Smooth muscle cell (in vitro differentiated cells): ENCODE data around the gene ITPR1. TPM values are rescaled to one million over a fixed set of nuclear protein-coding genes. Genes with fewer than 3 reads are reported as not detected.

Source experiments
- DNase-seq: peaks from one replicate; lab custom pipeline; 2025; ENCODE audit not compliant: unreplicated experiment; lab: John Stamatoyannopoulos, UW
- H2AFZ ChIP-seq: fragments of 200-600 bp; sonication (generic); 2 replicates; pipeline ENCODE4 v1.6.0; 2016; ENCODE audit warnings: antibody characterized with exemption, low read depth, mild to moderate bottlenecking
- H3F3A ChIP-seq: fragments of 200-600 bp; sonication (generic); 2 replicates; pipeline ENCODE4 v1.6.0; 2017; ENCODE audit warnings: antibody characterized with exemption, low read depth
- H3K27ac ChIP-seq: fragments of 200-600 bp; sonication (generic); 2 replicates; pipeline ENCODE4 v1.5.1; 2016; ENCODE audit warnings: low read depth, mild to moderate bottlenecking
- H3K27me3 ChIP-seq: fragments of 200-600 bp; sonication (generic); 2 replicates; pipeline ENCODE4 v1.6.1; 2016; ENCODE audit warnings: low read depth, mild to moderate bottlenecking
- H3K36me3 ChIP-seq: fragments of 200-600 bp; sonication (generic); 2 replicates; pipeline ENCODE4 v1.5.1; 2016; ENCODE audit warnings: low read depth
- H3K4me1 ChIP-seq: fragments of 200-600 bp; sonication (generic); 2 replicates; pipeline ENCODE4 v1.5.1; 2016; ENCODE audit warnings: low read depth
- H3K4me2 ChIP-seq: fragments of 200-600 bp; sonication (generic); 2 replicates; pipeline ENCODE4 v1.6.0; 2016; ENCODE audit warnings: mild to moderate bottlenecking
- H3K4me3 ChIP-seq: fragments of 200-600 bp; sonication (generic); 2 replicates; pipeline ENCODE4 v1.5.1; 2016; ENCODE audit warnings: mild to moderate bottlenecking
- H3K79me2 ChIP-seq: fragments of 200-600 bp; sonication (generic); 2 replicates; pipeline ENCODE4 v1.6.0; 2016; ENCODE audit warnings: low read depth, mild to moderate bottlenecking
- H3K9ac ChIP-seq: fragments of 200-600 bp; sonication (generic); 2 replicates; pipeline ENCODE4 v1.6.0; 2016; ENCODE audit warnings: low read depth
- H3K9me3 ChIP-seq: fragments of 200-600 bp; sonication (generic); replicated peaks from 2 replicates; pipeline ENCODE4 v1.5.1; 2016; ENCODE audit warnings: low read depth
- H4K20me1 ChIP-seq: fragments of 200-600 bp; sonication (generic); 2 replicates; pipeline ENCODE4 v1.6.0; 2016; ENCODE audit warnings: low read depth
- WGBS: methylation state at CpG from one replicate; pipeline ENCODE4 v1.1.7; 2016; ENCODE audit warnings: low lambda C conversion rate; 5-methylcytosine and 5-hydroxymethylcytosine counted together
- polyA plus RNA-seq: library from polyadenylated mRNA; unstranded; fragments of >200 nt; fragmentation: Nextera tagmentation; extraction: Ambion mirVana; gene quantifications from 2 replicates; pipeline ENCODE4 v1.2.1, GENCODE V29; 2016
- total RNA-seq: library from RNA; depleted of rRNA; stranded (reverse); fragments of >200 nt; gene quantifications from 2 replicates; pipeline ENCODE4 v1.2.3, GENCODE V29; 2014
- TF ChIP-seq, protein P1 (sequence below): fragments of 200-600 bp; sonication (generic); IDR thresholded peaks from 2 replicates; pipeline ENCODE4 v1.5.1; 2017; ENCODE audit warnings: borderline replicate concordance, mild to moderate bottlenecking, antibody characterized with exemption; ENCODE audit not compliant: insufficient read depth, poor library complexity, severe bottlenecking

The ITPR1 gene
- total and polyA plus RNA-seq, 2 experiments from 2014 or later = 16.4 to 28.6 TPM

DNA sequence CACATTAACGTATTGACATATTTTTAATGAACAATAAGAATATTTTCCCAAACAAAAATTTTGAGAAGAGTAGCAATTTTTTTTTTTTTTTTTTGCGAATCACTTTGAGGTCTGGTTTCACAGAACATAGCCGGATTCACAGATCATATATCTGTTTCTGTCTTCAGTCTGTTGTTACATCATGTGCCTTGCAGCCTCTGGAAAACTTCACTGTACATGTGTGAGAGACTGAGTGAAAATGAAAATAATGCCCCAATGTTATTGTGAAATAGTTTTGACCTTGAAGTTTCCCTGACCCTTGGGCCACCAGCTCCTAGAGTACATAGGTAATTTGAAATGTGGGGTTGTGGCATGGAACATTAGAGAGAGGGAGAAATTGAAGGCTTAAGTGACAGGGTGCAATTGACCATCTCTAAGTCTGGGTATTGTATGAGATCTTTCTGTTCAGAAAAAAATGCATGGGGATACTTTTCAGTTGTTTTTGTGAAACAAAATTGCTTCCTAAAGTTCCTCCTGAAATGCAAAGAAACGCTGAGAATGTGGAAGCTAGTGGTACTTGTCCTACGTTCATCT lies 14.0 kb downstream of the ITPR1 start:
- TF ChIP-seq, protein P1, sequence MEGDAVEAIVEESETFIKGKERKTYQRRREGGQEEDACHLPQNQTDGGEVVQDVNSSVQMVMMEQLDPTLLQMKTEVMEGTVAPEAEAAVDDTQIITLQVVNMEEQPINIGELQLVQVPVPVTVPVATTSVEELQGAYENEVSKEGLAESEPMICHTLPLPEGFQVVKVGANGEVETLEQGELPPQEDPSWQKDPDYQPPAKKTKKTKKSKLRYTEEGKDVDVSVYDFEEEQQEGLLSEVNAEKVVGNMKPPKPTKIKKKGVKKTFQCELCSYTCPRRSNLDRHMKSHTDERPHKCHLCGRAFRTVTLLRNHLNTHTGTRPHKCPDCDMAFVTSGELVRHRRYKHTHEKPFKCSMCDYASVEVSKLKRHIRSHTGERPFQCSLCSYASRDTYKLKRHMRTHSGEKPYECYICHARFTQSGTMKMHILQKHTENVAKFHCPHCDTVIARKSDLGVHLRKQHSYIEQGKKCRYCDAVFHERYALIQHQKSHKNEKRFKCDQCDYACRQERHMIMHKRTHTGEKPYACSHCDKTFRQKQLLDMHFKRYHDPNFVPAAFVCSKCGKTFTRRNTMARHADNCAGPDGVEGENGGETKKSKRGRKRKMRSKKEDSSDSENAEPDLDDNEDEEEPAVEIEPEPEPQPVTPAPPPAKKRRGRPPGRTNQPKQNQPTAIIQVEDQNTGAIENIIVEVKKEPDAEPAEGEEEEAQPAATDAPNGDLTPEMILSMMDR = no peak
- Histone ChIP-seq H3K27ac (peak overlapping the region; percentile 53), H3K9me3 (no peaks in the 10 kb centered on the region), H3K79me2 (no peaks in the 10 kb centered on the region), H3K36me3 (no peaks in the 10 kb centered on the region), H3K4me1 (peaks cover 19% of the 10 kb centered on the region), H3K4me3 (no peak overlapping the region), H3K27me3 (no peaks in the 10 kb centered on the region), H2AFZ (peak overlapping the region; percentile 12), H3K4me2 (no peak overlapping the region), H3F3A (no peaks in the 10 kb centered on the region), H3K9ac (no peak overlapping the region), H4K20me1 (no peaks in the 10 kb centered on the region)
- WGBS = 58% methylated on average over 5 of the region's 5 CpGs
- DNase-seq = no peak

DNA sequence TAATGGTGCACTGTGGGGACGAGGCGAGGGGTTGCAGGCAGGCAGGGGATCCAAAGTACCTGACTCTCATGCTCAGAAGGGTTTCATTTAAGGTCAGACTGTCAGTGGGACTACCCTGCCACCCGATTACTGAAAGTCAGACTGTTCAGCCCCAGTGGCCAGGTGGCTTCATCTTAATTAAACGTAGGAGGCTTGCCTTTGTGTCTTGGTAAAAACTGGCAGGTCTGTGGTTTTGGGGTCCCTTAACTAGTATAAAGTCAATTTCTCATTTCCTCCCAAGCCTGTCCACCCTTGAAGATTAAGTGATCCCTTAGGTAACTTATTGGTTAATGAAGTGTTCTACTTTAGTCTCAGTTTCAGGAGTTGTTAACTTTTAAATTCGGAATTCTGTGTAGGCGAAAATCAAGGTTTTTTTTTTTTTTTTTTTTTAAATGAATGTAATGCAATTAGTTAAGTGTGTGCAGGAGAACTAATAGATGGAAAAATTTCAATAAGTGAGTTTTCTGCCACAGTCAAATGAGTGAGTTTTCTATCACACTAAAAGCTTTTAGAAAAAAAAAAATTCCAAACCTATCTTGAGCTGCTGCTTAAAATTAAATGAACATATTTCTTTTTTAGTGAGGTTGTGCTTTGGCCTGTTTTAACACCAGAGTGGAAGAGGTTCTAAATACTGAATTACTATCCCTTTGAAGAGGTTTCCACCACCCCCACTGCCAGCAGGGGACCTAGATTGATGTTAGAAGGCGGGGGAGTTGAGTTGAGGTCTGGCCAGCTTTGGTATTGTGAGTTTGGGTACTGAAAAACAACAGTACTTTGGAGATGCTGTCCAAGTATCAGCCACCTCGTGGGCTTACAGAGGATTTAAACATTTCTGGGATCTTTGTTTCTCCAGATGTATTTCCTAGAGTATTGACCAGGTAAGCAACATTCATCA lies 15.2 kb downstream of the ITPR1 start:
- Histone ChIP-seq H3K27ac (no peak overlapping the region), H3F3A (no peaks in the 10 kb centered on the region), H3K79me2 (no peaks in the 10 kb centered on the region), H3K9me3 (no peaks in the 10 kb centered on the region), H3K4me3 (no peak overlapping the region), H3K9ac (no peak overlapping the region), H3K4me1 (peaks cover 19% of the 10 kb centered on the region), H3K4me2 (no peak overlapping the region), H3K27me3 (no peaks in the 10 kb centered on the region), H2AFZ (no peak overlapping the region), H3K36me3 (no peaks in the 10 kb centered on the region), H4K20me1 (no peaks in the 10 kb centered on the region)
- DNase-seq = no peak
- TF ChIP-seq, protein P1 = no peak
- 85% methylated on average over 8 of the region's 8 CpGs for WGBS

DNA sequence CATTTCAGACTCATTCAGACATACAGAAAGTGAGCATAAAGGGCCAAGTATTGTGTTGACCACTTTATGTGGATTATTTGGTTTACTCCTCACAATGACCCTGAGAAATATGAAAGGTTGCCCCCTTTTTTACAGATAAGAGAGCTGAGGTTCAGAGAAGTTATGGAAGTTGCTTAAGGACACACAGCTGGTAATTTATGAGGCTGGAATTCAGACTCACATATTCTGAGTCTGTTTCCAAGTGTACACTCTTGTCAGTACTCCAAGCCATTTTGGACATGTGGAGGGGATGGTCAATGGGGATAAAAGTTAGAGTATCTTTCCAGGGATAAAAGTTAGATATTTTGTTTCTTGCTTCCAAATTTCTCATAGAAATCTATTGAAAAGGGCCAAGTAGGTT lies 15.9 kb downstream of the ITPR1 start:
- no peaks in the 10 kb centered on the region for H4K20me1 ChIP-seq
- H3K79me2 ChIP-seq = no peaks in the 10 kb centered on the region
- H3K27me3 ChIP-seq = no peaks in the 10 kb centered on the region
- no peak overlapping the region for H3K4me2 ChIP-seq
- H2AFZ ChIP-seq = no peak overlapping the region
- H3K4me3 ChIP-seq = no peak overlapping the region
- peaks cover 19% of the 10 kb centered on the region for H3K4me1 ChIP-seq
- TF ChIP-seq, protein P1 = no peak
- H3K9ac ChIP-seq = no peak overlapping the region
- no peaks in the 10 kb centered on the region for H3K9me3 ChIP-seq
- H3F3A ChIP-seq = no peaks in the 10 kb centered on the region
- no peak overlapping the region for H3K27ac ChIP-seq
- no peak for DNase-seq
- H3K36me3 ChIP-seq = no peaks in the 10 kb centered on the region
